HG03039 (cell line): ENCODE results near the gene HENMT1.
"Not testable (repeated sequence)": the region's sequence is repeated elsewhere in the genome, so short reads cannot be mapped to it uniquely, and the experiment has no call there.

Source experiments
- ATAC-seq: cut with Tn5 transposase; IDR thresholded peaks from one replicate; pipeline ENCODE4 v1.9.1; 2021; ENCODE audit warnings: mild to moderate bottlenecking, moderate library complexity; ENCODE audit not compliant: unreplicated experiment

The HENMT1 gene

GRCh38 chr1:108661030-108661609, at the start of gene HENMT1:
Gene HENMT1 (minus strand): TSS chr1:108661093. CDS start chr1:108659884, 1,209 bp downstream.
- peak; percentile 77 for ATAC-seq

DNA sequence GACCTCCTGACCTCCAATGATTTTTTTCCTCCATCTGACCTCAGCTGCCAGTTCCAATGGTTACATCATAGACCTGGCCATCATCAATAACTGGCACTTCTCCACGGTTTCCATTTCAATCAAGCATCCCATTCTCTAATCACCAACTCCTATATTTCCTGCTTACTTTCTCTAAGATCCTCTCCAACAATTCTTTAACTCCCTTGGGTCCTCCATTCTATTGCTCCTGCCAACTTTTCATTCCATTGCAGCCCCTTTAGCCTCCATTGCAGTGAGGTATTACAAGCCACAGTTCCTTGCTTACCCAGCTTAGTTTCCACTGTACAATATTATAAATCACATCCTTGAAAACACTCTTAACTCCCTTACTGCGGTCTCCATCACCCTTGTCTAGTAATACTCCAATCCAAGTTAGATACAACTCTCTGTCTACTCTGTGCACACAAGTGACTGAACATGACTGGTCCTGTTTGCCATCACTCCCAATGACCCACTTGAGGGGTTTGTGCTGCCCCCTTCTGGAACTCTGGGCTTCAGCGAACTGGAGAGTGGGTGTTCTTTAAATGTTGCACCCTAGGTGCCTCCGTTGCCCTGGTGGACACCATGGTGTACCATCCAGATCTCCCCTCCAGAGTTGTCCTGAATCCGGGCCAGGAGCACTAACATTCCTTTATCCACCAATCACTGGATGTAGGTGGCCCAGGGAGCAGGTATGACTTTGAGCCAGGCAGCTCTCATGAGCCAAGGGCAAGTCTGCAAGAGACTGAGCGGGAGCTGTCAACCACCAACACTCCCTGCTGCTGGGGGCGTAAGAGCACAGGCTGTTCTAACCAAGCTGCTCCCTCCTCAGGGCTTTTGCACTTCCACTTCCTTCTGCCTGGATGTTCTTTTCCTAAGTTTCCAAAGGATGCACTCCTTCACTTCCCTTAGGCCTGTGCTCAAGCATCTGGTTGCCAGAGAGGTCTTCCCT, 48.1 kb upstream of the HENMT1 start:
- ATAC-seq = no peak

- ATAC-seq = no peak
These were observed 45.8 kb upstream of the HENMT1 start for GRCh38 chr1:108706643-108707042.

- no peak for ATAC-seq
These were observed 43.6 kb upstream of the HENMT1 start for GRCh38 chr1:108704496-108704895.

DNA sequence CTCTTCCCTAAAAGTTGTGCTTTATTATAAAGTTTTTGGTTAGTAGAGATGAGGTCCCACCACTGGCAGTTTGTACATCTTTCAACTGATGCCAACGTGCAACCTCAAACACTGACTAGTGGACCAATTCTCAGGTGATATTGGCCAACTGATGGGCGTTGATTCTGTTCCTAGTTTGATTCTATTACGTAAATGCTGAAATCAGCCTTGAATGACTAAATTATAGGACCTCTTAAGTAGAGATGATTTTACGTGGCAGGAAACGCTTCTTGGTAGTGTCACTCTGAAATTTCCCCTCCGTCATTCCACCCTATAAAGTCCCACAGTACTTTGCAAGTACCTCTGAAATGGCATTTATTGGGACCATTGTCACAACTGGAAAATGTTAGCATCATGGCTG, 43.0 kb upstream of the HENMT1 start:
- ATAC-seq = no peak

- ATAC-seq = not testable (repeated sequence)
These were observed 41.2 kb upstream of the HENMT1 start for GRCh38 chr1:108702109-108702508.

GRCh38 chr1:108701176-108701849, 40.4 kb upstream of the HENMT1 start:
- no peak for ATAC-seq

GRCh38 chr1:108699375-108700332, 38.8 kb upstream of the HENMT1 start:
- ATAC-seq = no peak

GRCh38 chr1:108695535-108695934, 34.6 kb upstream of the HENMT1 start:
- ATAC-seq = no peak

DNA sequence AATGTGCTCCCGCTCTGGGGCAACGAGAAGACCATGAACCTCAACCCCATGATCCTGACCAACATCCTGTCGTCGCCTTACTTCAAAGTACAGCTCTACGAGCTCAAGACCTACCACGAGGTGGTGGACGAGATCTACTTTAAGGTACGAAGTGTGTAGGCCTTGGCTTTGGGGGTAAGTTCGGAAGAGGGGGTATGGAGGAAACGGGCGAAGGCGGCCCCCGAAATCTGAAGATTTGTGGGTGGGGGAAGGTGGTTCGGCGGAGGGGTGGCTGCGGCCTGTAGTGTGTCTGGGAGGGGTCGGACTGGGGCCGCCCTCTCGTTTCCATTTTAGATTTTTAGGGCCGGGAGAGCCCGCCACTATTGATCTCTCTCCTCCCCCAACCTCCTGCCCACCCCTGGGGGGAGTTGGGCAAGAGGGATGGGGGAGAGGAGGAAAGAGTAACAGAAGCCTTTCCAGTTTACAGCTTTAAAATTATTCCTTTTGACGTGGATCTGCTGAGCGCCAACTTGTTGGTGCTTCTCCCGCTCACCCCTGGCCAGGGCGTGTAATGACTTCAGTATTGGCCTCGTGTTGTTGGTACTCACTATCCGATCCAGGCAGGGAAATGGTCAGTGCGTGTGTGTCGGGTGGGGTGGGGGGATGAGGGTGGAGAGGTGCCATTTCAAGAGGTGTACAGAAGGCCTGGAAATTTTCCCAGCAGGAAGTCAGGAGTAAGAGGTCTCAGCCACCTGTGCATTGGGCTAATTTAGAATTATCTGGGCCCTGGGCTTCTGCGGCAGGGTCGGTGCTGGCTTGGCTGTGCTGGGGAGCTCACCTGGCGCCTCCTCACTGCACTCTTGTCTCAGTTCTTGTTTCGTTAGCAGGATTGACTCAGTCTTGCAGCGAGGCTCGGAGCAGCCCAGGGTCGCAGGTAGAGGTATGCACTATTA, 32.1 kb upstream of the HENMT1 start:
- peak; percentile 58 for ATAC-seq

DNA sequence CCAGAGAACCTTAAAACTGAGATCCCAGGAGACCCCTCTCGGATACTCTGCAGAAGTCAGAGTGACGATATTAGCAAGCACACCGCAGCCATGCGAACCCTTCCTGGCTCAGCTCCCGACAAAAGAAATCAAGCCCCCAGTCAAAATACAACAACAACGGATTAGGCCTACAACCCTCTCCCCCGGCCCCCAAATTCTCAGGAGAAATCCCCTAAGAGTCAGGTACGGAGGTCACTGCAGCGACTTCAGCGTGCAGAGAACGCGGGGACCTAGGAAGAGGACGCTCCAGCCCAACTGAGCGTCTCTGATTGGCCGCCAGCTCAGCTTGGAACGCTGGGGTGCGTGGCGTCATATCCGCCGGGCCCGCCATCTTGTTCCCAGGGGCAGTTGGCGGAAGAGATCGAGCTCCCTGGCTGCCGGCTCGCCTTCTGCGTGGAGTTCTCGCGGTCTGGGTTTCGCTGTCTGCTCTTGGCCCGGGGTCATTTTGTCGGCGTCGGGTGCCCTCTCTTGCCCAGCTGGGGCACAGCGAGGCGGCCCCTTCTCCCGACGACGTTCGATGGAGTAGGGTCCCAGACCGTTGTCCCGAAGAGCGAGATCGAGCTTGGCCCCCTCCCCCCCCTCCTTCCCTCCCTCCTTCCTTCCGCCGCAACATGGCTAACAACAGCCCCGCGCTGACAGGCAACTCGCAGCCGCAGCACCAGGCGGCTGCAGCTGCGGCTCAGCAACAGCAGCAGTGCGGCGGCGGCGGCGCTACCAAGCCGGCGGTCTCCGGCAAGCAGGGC, 31.2 kb upstream of the HENMT1 start, which contains the start of gene PRPF38B:
Gene PRPF38B, plus strand, starts transcription at position 369 of the 782 bp plus-strand sequence. Its CDS starts 282 bp downstream, at position 651.
- peak; percentile 94 for ATAC-seq

GRCh38 chr1:108691128-108691941, 30.4 kb upstream of the HENMT1 start:
- ATAC-seq = no peak

DNA sequence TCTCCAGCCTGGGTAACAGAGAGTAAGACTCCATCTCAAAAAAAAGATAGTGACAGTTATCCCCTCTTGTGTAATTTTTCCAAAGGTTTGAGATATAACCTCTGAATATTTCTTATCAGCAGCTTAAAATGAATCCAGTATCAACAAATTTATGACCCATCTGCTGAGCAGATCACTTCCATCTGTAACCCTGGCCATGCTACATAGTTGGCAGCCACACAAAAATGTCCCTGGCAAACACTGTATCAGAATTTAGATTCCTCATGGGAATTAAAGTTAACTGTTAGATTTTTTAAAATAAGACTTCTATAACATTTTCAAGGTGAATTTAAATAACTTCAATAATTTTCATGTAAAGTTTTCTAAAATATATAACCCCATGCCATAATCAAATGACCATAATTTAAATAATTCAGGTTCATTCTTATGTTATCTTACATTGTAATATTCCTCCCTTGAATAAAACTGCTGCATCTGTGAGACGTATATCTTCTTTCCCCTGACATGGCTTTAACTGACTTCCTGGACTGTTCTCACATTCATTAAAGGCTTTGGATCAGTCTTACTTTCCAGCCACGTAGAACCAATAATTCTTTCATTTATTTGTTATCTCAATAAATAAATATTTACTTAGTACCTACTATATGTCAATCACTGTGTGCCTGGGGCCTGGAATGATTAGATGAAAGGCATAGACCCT, 25.9 kb upstream of the HENMT1 start:
- ATAC-seq = no peak

DNA sequence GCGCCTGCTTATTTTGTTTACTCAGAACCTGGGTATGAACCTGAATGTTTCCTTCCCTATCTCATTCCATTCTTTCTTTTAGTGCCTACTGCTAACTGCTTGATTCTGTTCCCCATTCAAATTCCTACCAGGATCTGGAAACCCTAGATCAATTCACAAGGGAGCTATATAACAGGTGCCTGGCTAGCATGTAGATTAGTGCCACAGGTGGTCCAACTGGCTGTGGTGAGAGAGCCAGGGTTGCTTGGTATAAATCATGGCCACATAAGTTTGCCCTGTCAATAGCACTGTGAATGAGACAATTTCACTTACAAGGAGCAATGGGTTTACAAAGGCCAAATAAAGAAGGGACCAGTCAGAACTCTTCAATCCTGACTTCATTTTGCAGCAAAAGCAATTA, 24.6 kb upstream of the HENMT1 start:
- ATAC-seq = no peak

DNA sequence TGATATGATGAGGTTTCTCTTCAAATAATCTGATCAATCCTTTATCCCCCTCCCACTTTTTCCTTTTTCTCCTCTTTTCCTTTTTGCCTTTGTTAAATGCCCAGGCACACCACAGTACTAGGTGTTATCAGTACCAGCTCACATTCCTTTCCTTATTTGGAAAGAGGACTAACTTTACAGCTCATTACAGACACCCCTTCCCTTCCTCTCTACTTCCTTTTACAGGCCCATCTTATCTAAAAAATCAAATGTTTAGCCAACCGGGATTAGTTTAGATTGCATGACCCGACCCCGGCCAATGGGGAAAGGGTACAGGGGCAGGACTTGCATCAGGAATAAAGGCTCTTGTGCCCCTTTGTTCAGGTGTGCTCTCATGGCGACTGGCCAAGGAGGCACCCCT, 20.8 kb upstream of the HENMT1 start:
- ATAC-seq = not testable (repeated sequence)

DNA sequence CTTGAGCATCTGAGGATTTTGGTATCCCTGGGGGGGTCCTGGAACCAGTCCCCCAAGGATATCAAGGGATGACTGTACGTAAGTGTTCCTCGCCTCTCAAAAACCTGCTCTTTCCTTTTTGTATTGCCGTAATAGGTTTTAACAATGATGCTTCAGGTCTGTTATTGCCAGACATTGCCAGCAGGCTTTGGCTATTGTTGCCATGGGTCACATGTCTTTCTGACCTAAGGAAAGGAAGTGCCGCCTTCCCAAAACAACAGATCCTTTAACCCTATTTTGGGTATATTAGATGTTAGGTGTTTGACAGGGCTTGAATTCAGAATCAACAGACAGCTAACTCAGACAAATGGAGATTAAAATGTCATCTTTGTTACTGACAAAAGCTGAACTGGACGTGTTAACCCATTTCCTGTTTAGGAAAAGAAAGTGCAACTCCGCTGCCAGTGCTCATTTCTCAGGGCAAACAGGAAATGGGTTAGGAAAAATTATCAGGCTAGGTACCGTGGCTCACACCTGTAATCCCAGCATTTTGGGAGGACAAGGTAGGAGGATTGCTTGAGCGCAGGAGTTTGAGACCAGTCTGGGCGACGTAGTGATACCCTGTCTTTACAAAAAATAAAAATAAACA, 18.8 kb upstream of the HENMT1 start:
- no peak for ATAC-seq

DNA sequence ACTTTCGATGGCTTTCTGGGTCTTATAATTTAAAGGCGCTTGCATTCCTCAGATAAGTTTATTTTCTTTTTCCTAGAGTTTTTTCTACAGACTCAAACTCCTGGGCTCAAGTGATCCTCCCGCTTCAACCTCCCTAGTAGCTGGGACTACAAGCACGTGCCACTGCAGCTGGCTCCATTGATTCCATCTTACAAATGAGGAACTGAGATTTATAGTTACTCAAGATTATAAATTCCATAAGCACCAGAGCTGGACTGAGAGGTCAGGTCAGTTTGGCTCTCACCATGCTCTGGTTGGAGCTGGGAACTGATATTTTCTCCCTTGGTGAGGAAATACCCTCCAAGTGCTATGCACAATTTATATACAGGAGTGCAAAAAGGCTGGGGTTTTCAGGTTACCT, 17.8 kb upstream of the HENMT1 start:
- ATAC-seq = no peak
